Suprapubic skin (tissue), 4 donors: Measurements from ENCODE around the gene ENKUR. TPM values are rescaled to one million over a fixed set of nuclear protein-coding genes. Genes with fewer than 3 reads are reported as not detected.

Experiments used
- DNase-seq, 2 donors: peaks; one replicate each; pipeline ENCODE4 v3.0.0-alpha.2; 2019; ENCODE audit warnings: low spot score in 2 of 2
- H3K27ac ChIP-seq: fragments of 200-600 bp; sonication (generic); one replicate; pipeline ENCODE4 v1.5.1; 2019
- H3K27me3 ChIP-seq: fragments of 200-600 bp; sonication (generic); one replicate; pipeline ENCODE4 v1.5.1; 2019
- H3K36me3 ChIP-seq: fragments of 200-600 bp; sonication (generic); one replicate; pipeline ENCODE4 v1.5.1; 2019
- H3K4me1 ChIP-seq: fragments of 200-600 bp; sonication (generic); one replicate; pipeline ENCODE4 v1.5.1; 2019
- H3K4me3 ChIP-seq: fragments of 200-600 bp; sonication (generic); one replicate; pipeline ENCODE4 v1.5.1; 2019; ENCODE audit warnings: mild to moderate bottlenecking
- H3K9me3 ChIP-seq: fragments of 200-600 bp; sonication (generic); one replicate; pipeline ENCODE4 v1.5.1; 2019
- CTCF ChIP-seq, 2 donors: fragments of 200-600 bp in 1 of 2; fragments of 450-650 bp in 1 of 2; sonication (generic) in 1 of 2; IDR thresholded peaks; one replicate each; pipeline ENCODE4 v1.5.1; 2016 to 2019; ENCODE audit warnings: antibody characterized with exemption in 2 of 2, mild to moderate bottlenecking in 1 of 2, moderate library complexity in 1 of 2
- EP300 ChIP-seq: sonication (generic); formaldehyde crosslinking; IDR thresholded peaks from one replicate; pipeline ENCODE4 v1.6.1; 2017; ENCODE audit warnings: antibody characterized with exemption
- POLR2A ChIP-seq, 2 donors: fragments of 450-650 bp; IDR thresholded peaks; one replicate each; pipeline ENCODE4 v1.6.1; 2017; ENCODE audit warnings: antibody characterized with exemption in 2 of 2, mild to moderate bottlenecking in 2 of 2, moderate library complexity in 2 of 2
- POLR2AphosphoS5 ChIP-seq, 3 donors: sonication (generic); formaldehyde crosslinking; IDR thresholded peaks; one replicate each; pipeline ENCODE4 v1.6.1; 2017; ENCODE audit warnings: antibody characterized with exemption in 3 of 3
- WGBS: methylation state at CpG from one replicate; pipeline ENCODE4 v1.1.5; 2018; 5-methylcytosine and 5-hydroxymethylcytosine counted together
- total RNA-seq, 4 donors: library from RNA; depleted of rRNA; stranded (reverse); fragments of >200 nt; gene quantifications; one replicate each; pipeline ENCODE4 v1.1.0, GENCODE V29; 2016

Gene ENKUR
- total RNA-seq = not detected

GRCh38 chr10:25015828-25016375 lies at the start of gene ENKUR:
Gene ENKUR (minus strand): TSS chr10:25016158. CDS start chr10:25015936, 222 bp downstream.
- Histone ChIP-seq H3K27ac (peak within 1 kb of the TSS; percentile 96), H3K4me3 (peak within 1 kb of the TSS; percentile 68), H3K9me3 (no peaks in the 10 kb centered on the region), H3K4me1 (peaks cover 22% of the 10 kb centered on the region), H3K36me3 (no peaks in the 10 kb centered on the region), H3K27me3 (no peaks in the 10 kb centered on the region)
- DNase-seq = peak; percentile 92 to 94
- TF ChIP-seq CTCF (IDR thresholded peaks at IDR 0.05) (no peak), POLR2AphosphoS5 (IDR thresholded peaks at IDR 0.05) (no peak), POLR2A (IDR thresholded peaks at IDR 0.05) (no peak), EP300 (no peak)
- WGBS = under 1% methylated on average over 16 of the region's 16 CpGs

GRCh38 chr10:25064401-25064800 lies 48.4 kb upstream of the ENKUR start:
- no peaks in the 10 kb centered on the region for H3K9me3 ChIP-seq
- H3K27me3 ChIP-seq = no peaks in the 10 kb centered on the region
- no peak for TF ChIP-seq CTCF (IDR thresholded peaks at IDR 0.05)
- TF ChIP-seq POLR2A (IDR thresholded peaks at IDR 0.05) = no peak
- no peak for TF ChIP-seq EP300
- DNase-seq = no peak
- WGBS = 94% methylated on average over 2 of the region's 2 CpGs
- H3K4me3 ChIP-seq = no peak overlapping the region
- no peaks in the 10 kb centered on the region for H3K36me3 ChIP-seq
- H3K4me1 ChIP-seq = peaks cover 12% of the 10 kb centered on the region
- H3K27ac ChIP-seq = no peak overlapping the region

- no peaks in the 10 kb centered on the region for H3K9me3 ChIP-seq
- H3K4me3 ChIP-seq = no peak overlapping the region
- H3K4me1 ChIP-seq = peaks cover 12% of the 10 kb centered on the region
- TF ChIP-seq POLR2AphosphoS5 (IDR thresholded peaks at IDR 0.05) (no peak), CTCF (IDR thresholded peaks at IDR 0.05) (no peak)
- H3K27me3 ChIP-seq = no peaks in the 10 kb centered on the region
- H3K27ac ChIP-seq = no peak overlapping the region
- DNase-seq = no peak
- whole genome bisulfite sequencing = 95% methylated on average over 8 of the region's 8 CpGs
- H3K36me3 ChIP-seq = no peaks in the 10 kb centered on the region
Observed at GRCh38 chr10:25063644-25064043, 47.7 kb upstream of the ENKUR start.

- Histone ChIP-seq H3K36me3 (no peaks in the 10 kb centered on the region), H3K4me1 (peaks cover 12% of the 10 kb centered on the region), H3K27ac (no peak overlapping the region), H3K27me3 (no peaks in the 10 kb centered on the region), H3K4me3 (no peak overlapping the region), H3K9me3 (no peaks in the 10 kb centered on the region)
- no peak for DNase-seq
- TF ChIP-seq CTCF (IDR thresholded peaks at IDR 0.05) (no peak), POLR2A (IDR thresholded peaks at IDR 0.05) (no peak), POLR2AphosphoS5 (IDR thresholded peaks at IDR 0.05) (no peak), EP300 (no peak)
- 92% methylated on average over 1 of the region's 1 CpG for WGBS
Observed at GRCh38 chr10:25063157-25063556, 47.2 kb upstream of the ENKUR start.

GRCh38 chr10:25061711-25062449 lies 45.9 kb upstream of the ENKUR start:
- Histone ChIP-seq H3K9me3 (no peaks in the 10 kb centered on the region), H3K27ac (peak overlapping the region; percentile 21), H3K27me3 (no peaks in the 10 kb centered on the region), H3K4me1 (peaks cover 12% of the 10 kb centered on the region), H3K36me3 (no peaks in the 10 kb centered on the region), H3K4me3 (no peak overlapping the region)
- DNase-seq = no peak
- WGBS = 65% methylated on average over 11 of the region's 11 CpGs
- TF ChIP-seq POLR2AphosphoS5 (IDR thresholded peaks at IDR 0.05) = no peak
- TF ChIP-seq CTCF (IDR thresholded peaks at IDR 0.05) = no peak
- TF ChIP-seq EP300 = no peak
- no peak for TF ChIP-seq POLR2A (IDR thresholded peaks at IDR 0.05)
